ENCODE data around the gene PAX2.

The PAX2 gene

GRCh38 chr10:100811261-100811660, 65.9 kb downstream of the PAX2 start:
- in situ Hi-C loops (cut with MboI; ENCODE audit: low sequenced_read_pairs): no loop called here

DNA sequence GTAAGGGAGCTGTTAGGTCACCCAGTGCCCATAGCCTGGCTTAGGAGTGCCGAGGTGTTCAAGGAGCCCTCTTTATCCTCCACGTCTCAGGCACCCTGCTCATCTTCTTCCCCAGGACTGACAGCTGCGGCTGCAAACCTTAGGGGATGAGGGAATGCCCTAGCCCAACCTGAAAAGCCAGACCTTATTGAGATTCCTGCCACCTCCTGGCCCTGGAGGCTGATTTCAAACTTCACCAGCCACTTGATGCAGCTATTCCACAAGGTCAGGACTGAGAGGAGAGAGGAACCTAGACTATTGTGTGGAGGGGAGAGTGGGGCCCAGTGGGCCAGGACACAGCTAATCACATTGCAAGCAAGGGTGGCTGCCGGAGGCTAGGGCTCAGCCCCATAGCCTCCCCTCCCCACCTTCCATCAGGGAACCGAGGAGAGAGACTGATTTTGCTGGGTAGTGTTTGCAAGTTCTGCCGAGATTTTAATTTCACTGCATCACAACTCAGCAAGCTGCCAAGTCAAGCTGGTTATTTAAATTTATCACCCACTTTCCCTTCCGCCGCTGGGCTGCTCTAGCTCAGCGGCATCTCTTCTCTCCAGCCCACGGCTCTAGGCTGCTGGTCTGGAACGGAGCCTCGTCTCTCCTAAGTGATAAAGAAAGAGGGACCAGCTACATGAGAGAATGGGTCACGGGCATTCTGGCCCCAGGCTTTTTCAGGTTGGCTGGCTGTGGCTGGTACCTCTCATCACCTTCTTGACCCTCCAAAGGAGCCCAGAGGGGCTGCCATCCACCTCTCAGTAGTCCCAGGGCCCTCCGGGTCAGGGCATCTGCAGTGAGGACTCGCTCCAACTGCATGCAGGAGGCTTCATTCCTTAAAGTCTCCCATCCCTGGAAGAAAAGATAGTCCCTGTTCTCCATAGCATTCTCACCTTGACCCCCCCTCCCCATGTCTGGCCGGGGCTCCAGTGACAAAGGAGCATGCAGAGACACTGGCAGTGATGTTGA, 66.7 kb downstream of the PAX2 start:
- in situ Hi-C loops (cut with MboI; ENCODE audit: low sequenced_read_pairs): no loop called here

- in situ Hi-C loops (cut with MboI; ENCODE audit: low sequenced_read_pairs): no loop called here
Observed at GRCh38 chr10:100812978-100813377, 67.6 kb downstream of the PAX2 start.

- in situ Hi-C loops (cut with MboI; ENCODE audit: low sequenced_read_pairs): no loop called here
Observed at GRCh38 chr10:100814751-100815474, 69.5 kb downstream of the PAX2 start.

- in situ Hi-C loops (cut with MboI; ENCODE audit: low sequenced_read_pairs): no loop called here
Observed at GRCh38 chr10:100816671-100817070, 71.3 kb downstream of the PAX2 start.

GRCh38 chr10:100817268-100817839, 72.0 kb downstream of the PAX2 start:
- in situ Hi-C loops (cut with MboI; ENCODE audit: low sequenced_read_pairs): no loop called here

DNA sequence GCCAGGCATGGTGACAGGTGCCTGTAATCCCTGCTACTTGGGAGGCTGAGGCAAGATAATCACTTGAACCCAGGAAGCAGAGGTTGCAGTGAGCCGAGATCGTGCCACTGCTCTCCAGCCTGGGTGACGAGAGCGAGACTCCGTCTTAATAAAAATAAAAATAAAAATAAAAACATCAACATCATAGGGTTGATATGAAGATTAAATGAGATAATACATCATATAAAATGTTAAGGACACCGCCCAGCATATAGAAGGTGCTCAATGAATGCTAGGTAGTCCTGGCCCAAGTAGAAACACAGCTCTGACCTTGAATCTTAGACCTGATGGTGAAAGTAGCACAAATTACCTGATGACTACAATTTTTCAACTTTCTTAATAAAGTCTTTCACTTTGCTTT, 74.0 kb downstream of the PAX2 start:
- in situ Hi-C loops (cut with MboI; ENCODE audit: low sequenced_read_pairs): no loop called here

DNA sequence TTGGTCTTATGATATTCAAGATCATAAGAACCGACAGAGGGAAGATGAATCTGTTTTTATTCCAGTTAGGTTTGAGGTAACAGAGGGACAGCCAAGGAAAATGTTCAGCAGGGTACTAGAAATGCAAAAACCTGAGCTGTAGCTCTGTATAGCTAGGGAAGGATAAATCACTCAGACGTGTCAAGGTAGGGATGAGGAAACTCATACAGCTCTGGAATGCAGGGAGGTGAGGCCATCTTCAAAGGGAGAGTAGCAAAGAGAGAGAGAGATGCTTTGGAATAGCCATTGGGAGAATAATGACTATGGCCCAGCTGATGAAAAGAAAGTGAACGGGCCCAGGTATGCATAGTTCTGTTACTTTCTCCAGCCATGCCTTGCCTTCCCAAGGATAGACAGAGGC, 77.8 kb downstream of the PAX2 start:
- in situ Hi-C loops (cut with MboI; ENCODE audit: low sequenced_read_pairs): no loop called here

DNA sequence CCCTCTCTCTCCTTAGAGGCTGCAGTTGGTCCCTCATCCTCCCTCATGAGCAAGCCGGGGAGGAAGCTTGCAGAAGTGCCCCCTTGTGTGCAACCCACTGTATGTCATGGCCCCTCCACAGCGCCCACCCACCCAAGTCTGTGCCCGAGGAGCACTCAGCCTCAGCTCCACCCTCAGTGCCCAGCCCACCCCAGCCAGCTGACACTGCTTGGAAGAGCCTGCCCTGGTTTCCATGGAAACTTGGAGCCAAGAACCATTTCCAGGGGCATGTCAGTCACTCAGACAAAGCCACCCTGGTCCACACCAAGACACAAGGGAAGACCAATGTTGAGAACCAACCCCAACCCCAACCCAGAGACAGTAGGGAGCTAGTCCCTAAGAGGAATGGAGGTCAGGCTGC, 79.5 kb downstream of the PAX2 start:
- in situ Hi-C loops (cut with MboI; ENCODE audit: low sequenced_read_pairs): no loop called here

DNA sequence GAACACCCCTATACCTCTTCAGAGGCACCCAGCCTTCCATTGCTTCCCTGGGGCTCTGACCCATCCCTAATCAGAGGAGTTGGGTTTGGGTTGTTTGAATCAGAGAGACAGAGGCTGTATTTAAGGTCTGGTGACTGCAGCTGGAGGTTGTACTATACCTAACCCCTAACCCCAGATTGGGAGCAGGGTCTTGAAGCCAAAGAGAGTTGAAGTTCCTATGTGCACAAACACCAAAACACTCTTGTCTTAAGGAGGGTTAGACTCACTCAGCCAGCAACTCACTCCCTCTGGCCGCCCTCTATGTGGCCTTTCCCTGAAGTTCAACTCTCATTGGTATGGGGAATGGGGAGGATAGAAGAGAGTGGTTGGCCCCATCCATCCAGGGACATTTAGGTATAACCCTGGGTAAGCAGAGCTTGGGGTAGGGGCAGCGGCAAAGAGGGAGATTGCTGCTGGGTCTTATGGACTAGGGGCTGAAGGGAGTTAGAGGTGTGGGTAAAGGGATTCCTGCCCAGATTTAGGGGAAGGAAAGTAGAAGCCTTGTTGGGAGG, 80.0 kb downstream of the PAX2 start:
- in situ Hi-C loops (cut with MboI; ENCODE audit: low sequenced_read_pairs): no loop called here

- in situ Hi-C loops (cut with MboI; ENCODE audit: low sequenced_read_pairs): no loop called here
Observed at GRCh38 chr10:100826031-100826651, 80.8 kb downstream of the PAX2 start.

GRCh38 chr10:100826661-100826982, 81.2 kb downstream of the PAX2 start:
- in situ Hi-C loops (cut with MboI; ENCODE audit: low sequenced_read_pairs): no loop called here

- in situ Hi-C loops (cut with MboI; ENCODE audit: low sequenced_read_pairs): no loop called here
Observed at GRCh38 chr10:100826983-100827818, 81.8 kb downstream of the PAX2 start.

DNA sequence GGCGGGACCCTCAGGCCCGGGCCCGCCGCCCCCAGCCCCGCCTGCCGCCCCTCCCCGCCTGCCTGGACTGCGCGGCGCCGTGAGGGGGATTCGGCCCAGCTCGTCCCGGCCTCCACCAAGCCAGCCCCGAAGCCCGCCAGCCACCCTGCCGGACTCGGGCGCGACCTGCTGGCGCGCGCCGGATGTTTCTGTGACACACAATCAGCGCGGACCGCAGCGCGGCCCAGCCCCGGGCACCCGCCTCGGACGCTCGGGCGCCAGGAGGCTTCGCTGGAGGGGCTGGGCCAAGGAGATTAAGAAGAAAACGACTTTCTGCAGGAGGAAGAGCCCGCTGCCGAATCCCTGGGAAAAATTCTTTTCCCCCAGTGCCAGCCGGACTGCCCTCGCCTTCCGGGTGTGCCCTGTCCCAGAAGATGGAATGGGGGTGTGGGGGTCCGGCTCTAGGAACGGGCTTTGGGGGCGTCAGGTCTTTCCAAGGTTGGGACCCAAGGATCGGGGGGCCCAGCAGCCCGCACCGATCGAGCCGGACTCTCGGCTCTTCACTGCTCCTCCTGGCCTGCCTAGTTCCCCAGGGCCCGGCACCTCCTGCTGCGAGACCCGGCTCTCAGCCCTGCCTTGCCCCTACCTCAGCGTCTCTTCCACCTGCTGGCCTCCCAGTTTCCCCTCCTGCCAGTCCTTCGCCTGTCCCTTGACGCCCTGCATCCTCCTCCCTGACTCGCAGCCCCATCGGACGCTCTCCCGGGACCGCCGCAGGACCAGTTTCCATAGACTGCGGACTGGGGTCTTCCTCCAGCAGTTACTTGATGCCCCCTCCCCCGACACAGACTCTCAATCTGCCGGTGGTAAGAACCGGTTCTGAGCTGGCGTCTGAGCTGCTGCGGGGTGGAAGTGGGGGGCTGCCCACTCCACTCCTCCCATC, 82.7 kb downstream of the PAX2 start:
- in situ Hi-C loops (cut with MboI; ENCODE audit: low sequenced_read_pairs): no loop called here

DNA sequence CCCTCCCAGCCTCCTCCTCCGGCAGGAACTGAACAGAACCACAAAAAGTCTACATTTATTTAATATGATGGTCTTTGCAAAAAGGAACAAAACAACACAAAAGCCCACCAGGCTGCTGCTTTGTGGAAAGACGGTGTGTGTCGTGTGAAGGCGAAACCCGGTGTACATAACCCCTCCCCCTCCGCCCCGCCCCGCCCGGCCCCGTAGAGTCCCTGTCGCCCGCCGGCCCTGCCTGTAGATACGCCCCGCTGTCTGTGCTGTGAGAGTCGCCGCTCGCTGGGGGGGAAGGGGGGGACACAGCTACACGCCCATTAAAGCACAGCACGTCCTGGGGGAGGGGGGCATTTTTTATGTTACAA, 83.3 kb downstream of the PAX2 start:
- in situ Hi-C loops (cut with MboI; ENCODE audit: low sequenced_read_pairs): no loop called here

DNA sequence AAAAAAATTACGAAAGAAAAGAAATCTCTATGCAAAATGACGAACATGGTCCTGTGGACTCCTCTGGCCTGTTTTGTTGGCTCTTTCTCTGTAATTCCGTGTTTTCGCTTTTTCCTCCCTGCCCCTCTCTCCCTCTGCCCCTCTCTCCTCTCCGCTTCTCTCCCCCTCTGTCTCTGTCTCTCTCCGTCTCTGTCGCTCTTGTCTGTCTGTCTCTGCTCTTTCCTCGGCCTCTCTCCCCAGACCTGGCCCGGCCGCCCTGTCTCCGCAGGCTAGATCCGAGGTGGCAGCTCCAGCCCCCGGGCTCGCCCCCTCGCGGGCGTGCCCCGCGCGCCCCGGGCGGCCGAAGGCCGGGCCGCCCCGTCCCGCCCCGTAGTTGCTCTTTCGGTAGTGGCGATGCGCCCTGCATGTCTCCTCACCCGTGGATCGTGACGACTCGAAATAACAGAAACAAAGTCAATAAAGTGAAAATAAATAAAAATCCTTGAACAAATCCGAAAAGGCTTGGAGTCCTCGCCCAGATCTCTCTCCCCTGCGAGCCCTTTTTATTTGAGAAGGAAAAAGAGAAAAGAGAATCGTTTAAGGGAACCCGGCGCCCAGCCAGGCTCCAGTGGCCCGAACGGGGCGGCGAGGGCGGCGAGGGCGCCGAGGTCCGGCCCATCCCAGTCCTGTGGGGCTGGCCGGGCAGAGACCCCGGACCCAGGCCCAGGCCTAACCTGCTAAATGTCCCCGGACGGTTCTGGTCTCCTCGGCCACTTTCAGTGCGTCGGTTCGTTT, 83.9 kb downstream of the PAX2 start:
- in situ Hi-C loops (cut with MboI; ENCODE audit: low sequenced_read_pairs): no loop called here

GRCh38 chr10:100829933-100830727, 84.7 kb downstream of the PAX2 start:
- in situ Hi-C loops (cut with MboI; ENCODE audit: low sequenced_read_pairs): no loop called here

- in situ Hi-C loops (cut with MboI; ENCODE audit: low sequenced_read_pairs): no loop called here
Observed at GRCh38 chr10:100830728-100831111, 85.3 kb downstream of the PAX2 start.
